Subcutaneous adipose tissue (tissue), 4 donors: ENCODE results near the gene GTPBP3. TPM values are rescaled to one million over a fixed set of nuclear protein-coding genes. Genes with fewer than 3 reads are reported as not detected.

Experiments used
- CTCF ChIP-seq: fragments of 450-650 bp; IDR thresholded peaks from one replicate; pipeline ENCODE4 v1.5.1; 2016; ENCODE audit warnings: low read depth, mild to moderate bottlenecking, control low read depth, antibody characterized with exemption, moderate library complexity
- total RNA-seq, 4 donors: library from RNA; depleted of rRNA; stranded (reverse); fragments of >200 nt; gene quantifications; one replicate each; pipeline ENCODE4 v1.1.0, GENCODE V29; 2016

Gene GTPBP3
- total RNA-seq, 4 donors from 2014 or later, result 8.6 to 32.2 (median 14.6) TPM

GRCh38 chr19:17325881-17326594 is 11.3 kb upstream of the GTPBP3 start:
- TF ChIP-seq CTCF, result no peak

DNA sequence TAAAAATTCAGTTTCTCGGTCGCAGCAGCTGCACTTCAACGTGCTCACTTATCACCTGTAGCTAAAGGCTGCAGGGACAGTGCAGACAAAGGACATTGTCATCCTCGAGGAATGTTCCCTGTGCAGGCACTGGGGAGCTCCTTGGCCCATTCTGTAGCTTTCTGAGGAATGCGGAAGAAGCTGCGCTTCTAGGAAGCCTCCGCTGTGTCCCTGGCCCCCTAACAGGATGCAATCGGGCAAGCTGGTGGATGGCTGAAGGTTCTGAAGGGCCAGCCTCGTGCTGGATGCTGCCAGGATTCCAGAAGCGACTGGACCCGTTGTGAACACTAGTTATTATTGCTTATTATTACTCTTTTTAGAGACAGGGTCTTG is 10.8 kb upstream of the GTPBP3 start:
- no peak for TF ChIP-seq CTCF

DNA sequence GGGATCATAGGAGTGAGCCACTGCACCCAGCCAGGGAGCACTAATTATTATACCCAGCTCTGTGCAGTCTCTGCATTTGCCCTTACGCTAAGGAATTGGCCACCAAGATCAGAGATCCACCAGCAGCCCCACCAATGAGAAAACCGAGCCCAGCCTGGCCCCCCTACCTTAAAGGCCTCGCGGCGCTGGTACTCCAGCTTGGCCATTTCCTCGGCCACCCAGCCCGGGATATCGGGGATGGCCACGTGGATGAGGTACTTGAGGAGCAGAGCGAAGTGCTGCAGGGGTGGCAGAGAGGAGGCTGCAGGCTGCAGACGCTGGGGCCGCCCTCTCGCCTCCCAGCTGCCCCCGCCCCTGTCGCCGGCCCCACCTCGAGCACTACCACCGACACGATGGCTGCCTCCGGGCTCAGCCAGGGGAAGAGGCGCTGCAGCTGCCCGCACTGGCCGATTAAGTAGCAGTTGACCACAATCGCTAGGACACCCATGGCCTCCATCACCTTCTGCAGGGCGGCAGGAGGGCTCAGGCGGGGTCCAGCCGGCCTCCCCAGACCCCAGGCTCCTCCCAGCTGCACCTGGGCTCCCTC is 10.2 kb upstream of the GTPBP3 start:
- TF ChIP-seq CTCF, result no peak

- no peak for TF ChIP-seq CTCF
Observed at GRCh38 chr19:17327654-17328516, 9.5 kb upstream of the GTPBP3 start.

DNA sequence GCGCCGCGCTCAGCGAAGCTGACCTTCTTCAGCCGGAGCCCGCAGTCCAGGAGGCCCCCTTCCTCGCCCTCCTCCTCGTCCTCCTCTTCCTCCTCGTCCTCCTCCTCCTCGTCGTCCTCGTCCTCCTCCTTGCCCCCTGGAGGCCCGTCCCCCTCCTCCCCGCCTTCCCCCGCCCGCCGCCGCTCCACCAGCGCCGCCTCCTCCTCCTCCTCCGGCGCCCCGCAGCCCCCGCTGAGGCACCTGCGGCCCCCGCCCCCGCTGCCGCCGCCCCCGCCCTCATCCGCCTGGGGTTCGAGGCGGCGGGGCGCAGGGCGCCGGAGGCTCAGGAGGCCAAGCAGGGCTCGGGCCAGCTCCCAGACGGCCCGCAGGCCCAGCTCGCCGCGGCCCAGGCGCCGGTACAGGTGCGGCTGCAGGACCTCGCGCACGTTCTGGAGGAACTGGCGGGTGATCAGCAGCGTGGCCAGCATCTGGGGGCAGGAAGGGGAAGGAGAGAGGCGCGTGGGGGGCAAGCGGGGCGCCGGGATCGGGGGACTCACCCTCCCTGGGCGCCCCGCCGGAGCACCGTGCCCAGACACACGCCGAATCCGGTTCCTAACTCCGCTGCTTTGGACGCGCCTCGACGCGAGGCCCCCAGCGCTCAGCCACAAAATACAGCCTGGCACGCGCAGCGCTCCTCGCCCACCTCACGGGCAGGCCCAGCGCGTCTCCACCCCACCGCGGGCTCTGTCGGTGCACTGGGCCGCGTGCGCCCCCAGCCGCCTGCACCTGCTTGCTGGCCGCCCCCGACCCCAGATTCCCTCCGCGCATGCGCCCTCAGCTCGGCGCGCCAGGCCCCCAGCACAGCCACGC is 8.6 kb upstream of the GTPBP3 start:
- TF ChIP-seq CTCF, result no peak

- no peak for TF ChIP-seq CTCF
Observed at GRCh38 chr19:17329366-17330261, 7.7 kb upstream of the GTPBP3 start.
